DMS 273 (cell line): Measurements from ENCODE around the gene PRKN.

Source experiments
- DNase-seq: peaks from one replicate; lab custom pipeline; 2025; ENCODE audit not compliant: unreplicated experiment; lab: John Stamatoyannopoulos, UW

The PRKN gene

DNA sequence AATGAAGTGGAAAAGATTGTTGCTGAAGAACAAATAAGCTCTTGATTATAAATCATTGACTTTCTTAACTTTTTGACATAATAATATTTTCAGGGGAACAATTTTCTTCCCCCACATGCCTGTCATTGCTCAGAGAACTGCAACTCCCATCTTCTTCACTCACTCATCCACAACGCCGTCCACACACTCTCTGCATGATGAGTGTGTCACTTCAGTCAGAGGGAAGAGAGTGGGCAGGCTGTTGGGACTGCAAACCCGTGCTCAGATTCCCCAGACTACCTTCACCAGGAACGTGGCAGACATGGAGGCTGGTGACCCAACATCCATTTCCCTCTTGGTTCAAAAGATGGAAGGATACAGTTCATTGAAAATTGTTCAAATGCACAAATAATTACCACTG, 650.8 kb downstream of the PRKN start:
- DNase-seq: no peak

DNA sequence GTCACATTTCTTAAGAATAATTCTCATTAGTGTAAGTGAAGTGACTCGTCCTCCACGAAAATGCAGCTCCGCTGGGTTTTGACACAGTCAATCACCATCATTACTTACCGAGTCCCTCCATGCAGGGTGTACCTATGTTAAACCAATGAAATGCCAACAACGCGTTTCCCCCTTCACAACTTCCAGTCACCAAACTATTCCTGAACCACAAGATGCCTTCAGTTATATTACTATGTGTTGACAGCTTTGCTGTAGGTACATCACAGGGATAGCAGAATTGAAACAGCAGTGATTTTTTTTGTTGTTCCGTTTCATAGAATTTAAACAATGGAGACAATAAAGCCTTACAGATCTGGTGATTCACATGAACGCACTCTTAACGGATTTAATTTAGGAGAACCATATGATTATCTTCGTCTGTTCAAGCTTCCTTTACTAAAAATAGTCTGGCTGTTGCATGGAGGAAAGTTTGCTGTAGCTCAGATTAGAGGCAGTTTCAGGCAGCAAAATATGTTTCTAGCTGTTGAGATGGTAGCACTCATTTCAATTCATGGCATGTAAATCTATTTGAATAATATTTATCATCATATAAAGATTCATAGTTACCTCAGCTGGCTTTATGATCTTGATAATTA, 652.8 kb downstream of the PRKN start:
- DNase-seq: no peak

DNA sequence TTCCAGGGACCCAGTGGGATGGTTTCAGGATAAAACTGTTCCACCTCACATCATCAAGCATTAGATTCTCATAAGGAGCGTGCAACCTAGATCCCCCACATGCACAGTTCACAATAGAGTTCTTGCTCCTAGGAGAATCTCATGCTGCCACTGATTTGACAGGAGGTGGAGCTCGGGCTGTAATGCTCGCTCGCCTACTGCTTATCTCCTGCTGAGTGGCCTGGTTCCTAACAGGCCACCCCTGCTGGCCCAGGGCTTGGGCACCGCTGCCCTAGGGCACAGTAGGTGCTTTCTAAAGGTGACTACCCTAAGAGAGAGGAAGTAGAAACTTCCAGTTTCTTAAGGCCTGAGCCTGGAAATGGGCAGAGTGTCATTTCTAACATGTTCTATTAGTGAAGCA, 656.9 kb downstream of the PRKN start:
- DNase-seq: no peak

DNA sequence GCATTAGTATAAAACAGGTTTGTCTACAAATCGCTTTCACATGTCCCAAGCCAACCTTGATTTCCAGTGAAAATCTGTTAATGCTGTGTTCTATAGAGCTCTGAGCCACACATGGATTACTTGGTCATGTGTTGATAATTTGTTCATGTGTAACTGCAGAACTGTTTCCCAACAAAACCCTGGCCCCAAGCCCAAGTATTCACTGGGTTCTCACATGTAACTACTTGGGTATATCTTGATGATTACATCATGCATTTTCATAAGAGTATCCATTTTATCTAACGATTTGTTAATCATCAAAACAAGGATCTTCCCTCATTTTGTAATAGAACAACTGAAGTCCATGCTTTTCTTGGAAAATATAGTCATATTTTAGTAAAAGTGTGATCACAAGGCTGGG, 657.6 kb downstream of the PRKN start:
- no peak for DNase-seq

DNA sequence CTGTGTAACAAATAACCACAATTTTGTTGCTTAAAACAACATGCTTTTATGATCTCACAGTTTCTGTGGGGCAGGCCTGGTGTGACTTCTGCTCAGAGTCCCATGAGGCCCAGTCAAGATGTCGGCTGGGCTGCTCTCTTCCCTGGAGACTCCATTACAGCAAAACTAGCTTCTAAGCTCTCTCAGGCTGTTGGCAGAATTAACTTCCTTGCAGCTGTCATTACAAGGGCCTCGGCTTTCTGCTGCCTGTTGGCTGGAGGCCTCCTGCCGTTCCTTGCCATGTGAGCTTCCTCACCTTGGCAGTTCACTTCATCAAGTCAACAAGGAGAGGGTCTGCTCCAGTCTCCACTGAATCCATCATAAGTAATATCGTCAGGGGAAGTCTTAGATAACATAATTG, 659.2 kb downstream of the PRKN start:
- DNase-seq: peak; percentile 17

DNA sequence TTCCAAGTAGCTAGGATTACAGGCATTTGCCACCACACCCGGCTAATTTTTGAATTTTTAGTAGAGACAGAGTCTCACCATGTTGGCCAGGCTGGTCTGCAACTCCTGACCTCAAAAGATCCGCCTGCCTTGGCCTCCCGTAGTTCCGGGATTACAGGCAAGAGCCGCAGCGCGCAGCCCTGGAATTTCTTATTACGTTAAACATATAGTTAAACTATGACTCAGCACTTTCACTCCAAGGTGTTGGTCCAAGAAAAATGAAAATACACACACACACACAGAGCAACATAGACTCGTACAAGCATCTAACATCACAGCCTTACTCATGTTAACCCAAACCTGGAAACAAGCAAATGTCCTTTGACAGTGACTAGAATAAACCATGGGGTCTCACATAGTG, 663.9 kb downstream of the PRKN start:
- no peak for DNase-seq

DNA sequence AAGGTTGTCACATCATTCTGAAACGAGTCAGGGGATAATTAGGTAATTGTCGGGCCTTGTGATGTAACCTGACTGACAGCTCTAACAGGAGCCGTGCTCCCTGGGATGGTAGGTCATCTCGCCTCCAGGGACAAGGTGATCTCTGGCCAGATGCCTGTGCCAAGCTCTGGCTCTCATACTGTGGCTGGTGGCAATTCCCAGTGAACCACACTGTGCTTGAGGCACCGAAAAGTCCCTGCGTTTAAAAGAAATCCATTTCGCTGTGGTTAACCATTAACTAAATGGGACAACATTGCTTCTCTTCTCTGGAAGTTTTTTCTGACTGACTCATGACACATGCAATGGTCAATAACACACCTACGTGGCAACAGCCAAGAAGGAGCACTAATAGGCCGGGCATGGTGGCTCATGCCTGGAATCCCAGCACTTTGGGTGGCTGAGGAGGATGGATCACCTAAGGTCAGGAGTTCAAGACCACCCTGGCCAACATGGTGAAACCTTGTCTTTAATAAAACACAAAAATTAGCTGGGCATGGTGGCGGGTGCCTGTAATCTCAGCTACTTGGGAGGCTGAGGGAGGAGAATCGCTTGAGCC, 669.2 kb downstream of the PRKN start:
- DNase-seq: no peak

DNA sequence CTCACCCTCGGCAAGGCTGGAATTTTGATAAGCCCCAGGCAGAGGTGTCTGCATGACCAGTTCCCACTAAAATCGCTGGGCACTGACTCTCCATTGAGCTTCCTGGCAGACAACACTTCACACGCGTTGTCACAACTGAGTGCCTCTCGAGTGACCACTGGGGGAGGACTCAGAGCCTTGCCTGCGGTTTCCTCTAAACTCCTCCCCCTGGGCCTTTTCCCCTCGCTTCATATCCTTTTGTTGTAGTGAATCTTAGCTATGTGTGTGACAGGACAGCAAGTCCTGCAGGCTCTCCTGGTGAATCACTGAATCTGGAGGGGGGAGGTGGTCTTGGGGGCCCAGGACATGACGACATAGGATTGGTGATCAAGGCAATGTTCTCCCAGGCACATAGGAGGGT, 670.8 kb downstream of the PRKN start:
- no peak for DNase-seq

DNA sequence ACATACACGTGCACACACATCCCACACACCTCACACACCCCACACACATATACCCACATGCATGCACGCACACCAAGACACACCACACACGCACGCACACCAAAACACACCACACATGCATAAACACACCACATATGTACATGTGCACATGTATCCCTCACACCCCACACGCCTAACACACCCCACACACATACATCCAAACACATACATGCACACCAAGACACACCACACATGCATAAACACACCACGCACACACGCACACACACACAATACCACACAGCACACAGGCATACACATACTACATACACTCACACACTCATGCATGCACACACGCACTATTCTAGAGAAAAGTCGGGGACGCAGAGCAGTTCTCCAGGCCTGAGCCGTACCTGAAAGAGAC, 671.5 kb downstream of the PRKN start:
- DNase-seq: no peak

DNA sequence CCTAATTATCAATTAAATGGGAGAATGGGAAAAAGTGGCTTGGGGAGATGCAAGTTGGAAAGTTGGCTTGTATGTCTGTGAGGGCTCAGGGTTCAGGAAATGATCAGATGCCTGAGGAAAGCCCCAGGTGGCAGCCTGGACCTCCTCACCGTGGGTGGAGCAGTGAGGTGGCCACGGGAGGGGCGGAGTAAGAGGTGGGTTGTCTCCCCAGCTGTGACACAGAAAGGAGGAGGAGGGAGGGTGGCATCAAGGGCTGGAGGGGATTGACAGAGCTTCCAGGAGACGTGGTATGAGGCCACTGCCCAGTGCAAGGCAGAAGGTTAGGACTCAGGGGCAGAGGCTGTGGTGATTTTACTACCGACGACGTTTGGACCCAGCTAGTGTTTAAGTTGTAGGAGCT, 672.2 kb downstream of the PRKN start:
- no peak for DNase-seq

DNA sequence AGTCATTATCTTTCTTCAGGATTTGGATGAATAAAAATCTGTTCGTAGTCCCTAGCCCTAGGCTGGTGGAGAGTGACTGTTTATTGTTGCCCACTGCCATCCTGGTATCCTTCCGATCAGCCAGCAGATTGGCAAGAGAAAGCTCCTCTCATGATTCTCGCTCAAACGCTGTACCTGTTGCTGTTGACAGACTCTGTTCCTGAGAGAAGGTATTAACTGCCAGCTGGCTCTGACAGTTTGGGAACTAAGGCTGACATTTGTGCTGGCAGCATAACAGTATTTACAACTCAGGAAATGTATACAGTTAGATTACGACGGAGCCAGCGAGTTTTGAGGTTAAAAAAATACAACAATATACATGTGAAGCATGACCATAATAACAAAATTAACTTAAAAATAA, 674.5 kb downstream of the PRKN start:
- DNase-seq: no peak

DNA sequence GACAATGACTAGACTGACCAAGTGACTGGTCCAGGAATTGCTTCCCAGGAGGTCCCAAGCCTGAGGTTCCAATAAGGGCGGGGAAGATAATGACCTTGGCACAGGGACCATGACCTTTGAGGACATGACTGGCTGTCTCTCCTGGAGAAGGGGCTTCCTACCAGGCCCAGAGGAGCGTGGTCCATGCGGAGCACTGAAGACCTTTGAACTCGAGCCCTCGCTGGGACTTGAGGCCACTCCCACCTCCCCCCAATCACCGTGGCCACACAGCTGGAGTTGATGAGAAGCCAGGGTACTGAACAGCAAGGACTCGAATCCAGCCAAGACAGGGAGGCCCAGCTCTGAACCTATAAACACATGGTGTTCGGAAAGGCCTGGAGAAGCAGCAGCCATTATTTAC, 677.0 kb downstream of the PRKN start:
- DNase-seq: no peak

DNA sequence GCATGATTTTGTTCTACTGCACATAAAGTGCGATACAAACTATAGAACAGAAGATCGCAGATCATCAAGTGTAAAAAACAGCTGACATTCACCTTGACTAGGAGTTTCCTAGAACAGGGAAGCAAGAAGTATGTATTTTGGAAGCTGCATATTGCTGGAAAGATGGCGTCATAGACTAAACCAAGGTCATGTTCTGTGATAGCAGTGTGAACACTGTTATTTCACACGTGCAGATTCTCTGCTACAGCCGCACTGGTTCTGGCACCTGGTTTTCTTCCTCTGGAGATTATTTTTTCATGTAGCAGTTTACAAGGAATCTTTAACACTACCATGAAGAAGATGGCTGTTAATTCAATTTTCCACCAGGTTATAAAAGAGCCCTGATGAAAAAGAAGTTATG, 681.2 kb downstream of the PRKN start:
- no peak for DNase-seq

DNA sequence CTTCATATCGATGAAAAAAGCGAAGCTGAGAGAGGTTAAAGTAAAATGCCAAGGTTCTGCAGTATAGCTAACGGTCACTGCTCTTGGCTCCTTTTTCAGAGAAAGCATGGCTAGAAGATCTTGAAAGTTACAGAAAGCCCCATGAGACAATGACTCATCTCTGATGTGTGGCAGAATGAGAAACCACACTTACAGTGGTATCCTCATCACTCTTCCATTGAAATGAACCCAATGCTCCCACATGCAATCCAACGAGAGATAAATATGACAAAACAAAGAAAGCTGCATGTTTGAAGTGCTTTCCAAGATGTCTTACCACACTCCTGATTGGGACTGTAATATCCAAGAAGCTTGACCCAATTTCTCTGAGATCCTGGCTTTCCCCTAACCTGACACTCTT, 694.9 kb downstream of the PRKN start:
- no peak for DNase-seq

DNA sequence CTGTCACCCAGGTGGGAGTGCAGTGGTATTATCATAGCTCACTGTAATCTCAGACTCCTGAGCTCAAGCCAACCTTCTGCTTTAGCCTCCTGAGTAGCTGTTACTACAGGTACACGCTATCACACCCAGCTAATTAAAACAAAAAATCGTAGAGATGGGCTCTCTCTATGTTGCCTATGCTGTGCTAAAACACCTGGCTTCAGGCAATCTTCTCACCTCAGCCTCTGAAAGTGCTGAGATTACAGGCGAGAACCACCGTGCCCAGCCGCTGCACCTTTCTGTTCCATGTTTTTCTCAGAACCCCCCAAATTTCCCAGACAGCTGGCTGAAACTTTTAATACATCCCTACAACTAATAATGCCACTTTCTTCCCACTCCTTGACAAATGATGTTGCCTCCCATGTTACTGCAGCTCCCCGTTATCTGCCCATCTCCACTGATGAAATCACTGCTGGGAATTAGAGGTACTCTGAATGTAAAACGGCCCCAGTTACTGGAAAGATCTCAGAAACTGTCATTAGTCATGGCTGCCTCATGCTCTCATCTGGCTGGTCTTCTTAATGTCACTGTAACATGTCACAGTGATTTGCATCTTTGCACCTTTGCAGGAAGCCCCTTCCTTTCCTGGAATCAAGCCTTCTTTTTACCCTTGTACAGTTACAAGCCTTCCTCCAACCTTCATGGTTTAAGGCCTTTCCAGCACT, 697.5 kb downstream of the PRKN start:
- DNase-seq: no peak

DNA sequence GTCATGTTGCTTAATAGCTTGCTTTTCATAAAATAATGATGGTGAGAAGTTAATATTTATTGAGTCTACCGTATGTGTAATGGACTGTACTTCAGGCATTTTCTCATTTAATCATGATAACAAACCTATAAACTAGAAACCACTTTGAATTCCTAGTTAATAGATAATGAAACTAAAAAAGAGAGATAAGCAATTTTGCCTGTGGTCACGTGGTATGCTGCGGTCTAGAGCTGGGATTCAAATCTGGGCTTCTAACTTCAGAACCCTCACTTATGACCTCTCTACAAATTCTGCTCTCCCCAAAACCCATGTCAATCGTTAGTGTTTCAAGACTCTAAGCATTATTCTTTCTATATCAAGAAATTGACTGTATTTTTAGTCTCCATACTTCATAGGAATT, 700.7 kb downstream of the PRKN start:
- DNase-seq: no peak

DNA sequence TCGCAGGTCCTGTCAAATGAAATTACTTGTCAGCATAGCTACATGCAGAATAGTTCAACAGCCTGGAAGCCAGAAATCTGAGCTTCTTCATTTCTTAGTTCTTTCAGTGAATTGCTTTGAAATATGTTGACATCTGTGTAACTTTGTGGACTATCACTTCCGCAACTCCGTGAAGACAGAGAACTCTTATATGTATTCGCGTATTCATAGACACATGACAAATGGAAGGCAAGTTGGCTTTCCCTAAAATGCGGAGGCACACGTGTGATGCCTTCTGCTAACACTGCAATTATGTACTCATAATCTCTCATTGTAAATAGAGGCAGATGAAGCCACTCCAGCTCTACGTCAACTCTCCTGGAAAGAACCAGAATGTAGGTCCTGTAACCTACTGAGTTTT, 701.5 kb downstream of the PRKN start:
- no peak for DNase-seq

DNA sequence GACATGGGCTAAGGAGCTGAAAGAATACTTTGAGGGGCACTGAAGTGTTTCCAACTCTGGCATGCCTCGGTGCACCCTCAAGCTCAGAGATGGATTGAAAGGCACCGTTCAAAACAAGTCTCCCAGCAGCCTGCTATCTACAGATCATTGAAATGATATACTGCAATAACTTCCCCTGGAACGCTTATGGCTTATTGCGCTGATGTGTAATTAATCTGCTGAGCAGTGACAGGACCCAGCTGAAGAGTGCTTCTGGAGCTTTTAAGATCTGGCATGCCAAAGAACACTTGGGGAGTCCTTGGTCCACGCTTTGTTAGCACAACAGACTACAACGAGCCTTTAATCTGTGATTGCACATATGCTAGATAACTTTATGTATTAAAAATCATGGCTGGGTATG, 708.2 kb downstream of the PRKN start:
- DNase-seq: no peak

DNA sequence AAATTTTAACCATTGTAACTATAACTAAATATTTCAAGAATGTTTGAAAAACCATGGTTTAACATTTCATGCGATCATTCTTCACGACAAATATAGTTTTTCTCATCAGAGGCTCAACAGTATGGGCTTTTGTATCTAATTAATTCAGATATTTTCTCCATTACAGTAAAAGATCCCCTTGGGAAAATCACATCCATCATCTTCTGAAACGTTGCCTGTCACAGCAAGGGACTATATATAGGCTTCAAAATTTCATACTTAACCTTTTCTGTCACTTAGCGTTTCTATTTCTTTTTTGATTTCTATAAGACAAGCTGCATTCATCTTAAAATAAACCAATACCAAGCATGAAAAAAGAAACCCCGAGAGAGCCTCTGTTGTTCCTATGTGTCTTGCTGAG, 710.0 kb downstream of the PRKN start:
- DNase-seq: no peak

DNA sequence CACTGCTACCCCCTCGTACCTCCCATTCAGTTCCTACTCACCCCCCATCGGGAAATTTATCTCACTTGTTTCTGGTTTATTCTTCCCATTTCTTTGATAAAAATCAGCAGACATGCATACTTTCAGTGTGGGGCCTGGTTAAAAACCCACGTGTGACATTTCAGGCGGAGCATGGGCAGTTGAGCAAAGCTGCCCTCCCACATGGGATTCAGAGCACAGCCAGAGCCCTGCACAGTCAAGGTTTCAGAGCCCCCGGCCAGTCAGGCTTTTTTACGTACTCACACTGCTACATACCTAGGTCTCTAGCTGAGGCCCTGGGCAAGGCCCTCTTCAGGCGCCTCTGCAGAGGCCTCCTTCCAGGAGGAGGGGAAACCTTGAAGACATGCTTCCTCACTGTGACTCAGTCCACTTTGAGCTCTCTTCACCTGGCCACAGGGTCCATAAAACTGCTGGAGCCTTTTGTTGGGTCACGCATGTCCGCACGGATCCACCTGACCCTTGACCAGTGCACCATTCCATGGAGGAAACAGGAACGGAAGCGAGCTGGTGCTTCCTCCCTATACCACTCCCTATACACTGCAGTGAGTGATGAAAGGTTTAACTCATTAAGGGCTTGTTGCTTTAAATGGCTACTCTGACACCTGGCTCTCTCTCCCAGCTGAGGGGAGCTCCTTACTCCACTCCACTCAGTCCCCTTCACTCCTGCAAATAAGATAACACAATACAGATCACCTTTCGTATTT, 713.3 kb downstream of the PRKN start:
- DNase-seq: no peak

DNA sequence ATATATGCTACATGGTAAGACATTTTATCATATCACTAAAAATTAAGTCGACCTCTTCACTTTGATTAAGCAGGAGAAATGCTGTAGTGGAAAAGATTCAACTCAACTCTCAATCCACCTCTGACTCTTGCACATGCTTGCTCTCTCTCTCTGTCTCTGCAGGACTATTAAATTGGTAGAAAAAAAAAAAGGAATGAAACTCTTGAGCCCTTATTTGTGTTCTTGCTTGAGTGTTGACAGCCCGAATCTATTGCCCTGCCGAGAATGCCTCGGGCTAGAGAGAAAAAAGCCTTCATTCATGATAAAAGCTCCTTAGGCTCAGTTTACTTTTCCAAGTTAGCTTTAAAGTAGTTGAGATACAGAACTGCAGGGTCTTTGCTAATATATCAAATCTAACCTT, 722.2 kb downstream of the PRKN start:
- DNase-seq: no peak

DNA sequence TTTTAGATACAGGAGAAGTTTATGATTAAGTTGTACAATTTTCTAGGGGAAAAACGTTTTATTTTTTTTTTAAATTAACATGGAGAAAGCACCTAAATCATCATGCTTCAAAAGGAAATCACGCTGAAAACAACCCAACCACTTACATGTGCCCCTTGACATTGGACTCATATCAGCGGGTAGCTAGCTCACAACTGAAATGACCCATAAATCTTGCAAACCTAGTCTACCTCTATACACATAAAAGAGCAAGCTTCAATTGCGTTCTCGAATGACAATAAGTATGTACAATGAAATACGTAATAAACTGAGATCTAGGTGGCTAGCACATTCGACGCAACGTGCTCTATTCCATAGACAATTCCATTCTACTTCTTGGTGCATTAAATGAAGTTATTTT, 730.8 kb downstream of the PRKN start:
- DNase-seq: no peak
